Ishikawa (cell line): ENCODE measurements around the gene RAB11FIP5.

Experiments used
- EGR1 ChIP-seq: IDR thresholded peaks from 2 replicates; pipeline ENCODE4 v1.6.1; 2012
- EP300 ChIP-seq: IDR thresholded peaks from 2 replicates; pipeline ENCODE4 v1.6.1; 2012; ENCODE audit warnings: borderline replicate concordance
- FOXM1 ChIP-seq: IDR thresholded peaks from 2 replicates; pipeline ENCODE4 v1.6.1; 2012; ENCODE audit warnings: low read depth, borderline replicate concordance
- NFIC ChIP-seq: IDR thresholded peaks from 2 replicates; pipeline ENCODE4 v1.6.1; 2012
- TAF1 ChIP-seq: IDR thresholded peaks from 2 replicates; pipeline ENCODE4 v1.6.1; 2012; ENCODE audit warnings: low read depth, mild to moderate bottlenecking
- TF ChIP-seq, protein P1 (sequence below): IDR thresholded peaks from 2 replicates; pipeline ENCODE4 v1.6.1; 2012; ENCODE audit warnings: low read depth, mild to moderate bottlenecking
- TF ChIP-seq, protein P2 (sequence below): IDR thresholded peaks from 2 replicates; pipeline ENCODE4 v1.6.1; 2012
- TF ChIP-seq, protein P3 (sequence below): IDR thresholded peaks from 2 replicates; pipeline ENCODE4 v1.6.1; 2012

DNA sequence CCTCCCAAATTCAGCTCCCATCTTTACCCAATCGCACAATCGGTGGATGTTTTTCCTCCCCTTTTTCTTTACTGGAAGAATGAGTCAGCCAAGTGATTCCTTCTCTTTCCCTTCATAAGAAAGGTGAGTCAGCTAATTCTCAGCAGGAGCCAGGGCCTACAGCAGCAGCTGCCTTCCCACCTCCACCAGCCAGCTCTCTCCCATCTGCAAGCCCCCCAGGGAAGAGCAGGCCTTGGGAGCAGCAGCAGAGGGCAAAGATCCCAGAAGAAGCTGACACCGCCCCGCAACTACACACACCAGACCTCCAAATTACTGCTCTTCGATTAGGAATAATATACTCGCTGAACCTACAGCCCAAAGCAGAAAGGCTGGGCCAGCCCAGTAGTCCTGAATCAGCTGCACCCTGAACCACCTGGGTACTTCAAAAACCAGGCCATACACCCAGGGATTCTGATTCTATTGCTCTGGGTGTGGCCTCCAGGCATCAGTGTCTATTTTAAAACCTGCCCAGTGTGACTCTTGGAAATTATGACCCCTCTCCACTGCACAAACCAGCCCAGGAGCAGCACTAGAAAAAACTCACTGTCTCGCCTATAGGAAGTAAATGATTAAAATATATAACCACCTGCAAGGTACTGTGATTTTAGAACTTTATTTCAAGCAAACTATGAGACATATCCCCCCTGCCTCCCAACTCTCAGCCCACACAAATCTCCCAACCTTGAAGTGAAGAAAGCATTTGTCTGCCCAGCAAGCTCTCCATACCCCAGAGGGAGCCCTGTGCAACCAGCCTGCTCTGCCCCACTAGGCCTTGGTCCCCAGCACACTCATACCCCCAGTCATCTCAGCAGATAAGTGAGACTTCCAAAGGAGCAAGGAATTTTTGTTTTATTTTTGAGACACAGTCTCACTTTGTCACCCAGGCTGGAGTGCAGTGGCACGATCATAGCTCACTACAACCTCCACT is 48.6 kb downstream of the RAB11FIP5 start:
- TF ChIP-seq TAF1, result no peak
- TF ChIP-seq, protein P1, sequence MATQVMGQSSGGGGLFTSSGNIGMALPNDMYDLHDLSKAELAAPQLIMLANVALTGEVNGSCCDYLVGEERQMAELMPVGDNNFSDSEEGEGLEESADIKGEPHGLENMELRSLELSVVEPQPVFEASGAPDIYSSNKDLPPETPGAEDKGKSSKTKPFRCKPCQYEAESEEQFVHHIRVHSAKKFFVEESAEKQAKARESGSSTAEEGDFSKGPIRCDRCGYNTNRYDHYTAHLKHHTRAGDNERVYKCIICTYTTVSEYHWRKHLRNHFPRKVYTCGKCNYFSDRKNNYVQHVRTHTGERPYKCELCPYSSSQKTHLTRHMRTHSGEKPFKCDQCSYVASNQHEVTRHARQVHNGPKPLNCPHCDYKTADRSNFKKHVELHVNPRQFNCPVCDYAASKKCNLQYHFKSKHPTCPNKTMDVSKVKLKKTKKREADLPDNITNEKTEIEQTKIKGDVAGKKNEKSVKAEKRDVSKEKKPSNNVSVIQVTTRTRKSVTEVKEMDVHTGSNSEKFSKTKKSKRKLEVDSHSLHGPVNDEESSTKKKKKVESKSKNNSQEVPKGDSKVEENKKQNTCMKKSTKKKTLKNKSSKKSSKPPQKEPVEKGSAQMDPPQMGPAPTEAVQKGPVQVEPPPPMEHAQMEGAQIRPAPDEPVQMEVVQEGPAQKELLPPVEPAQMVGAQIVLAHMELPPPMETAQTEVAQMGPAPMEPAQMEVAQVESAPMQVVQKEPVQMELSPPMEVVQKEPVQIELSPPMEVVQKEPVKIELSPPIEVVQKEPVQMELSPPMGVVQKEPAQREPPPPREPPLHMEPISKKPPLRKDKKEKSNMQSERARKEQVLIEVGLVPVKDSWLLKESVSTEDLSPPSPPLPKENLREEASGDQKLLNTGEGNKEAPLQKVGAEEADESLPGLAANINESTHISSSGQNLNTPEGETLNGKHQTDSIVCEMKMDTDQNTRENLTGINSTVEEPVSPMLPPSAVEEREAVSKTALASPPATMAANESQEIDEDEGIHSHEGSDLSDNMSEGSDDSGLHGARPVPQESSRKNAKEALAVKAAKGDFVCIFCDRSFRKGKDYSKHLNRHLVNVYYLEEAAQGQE, result no peak
- TF ChIP-seq EGR1, result no peak
- TF ChIP-seq, protein P2, sequence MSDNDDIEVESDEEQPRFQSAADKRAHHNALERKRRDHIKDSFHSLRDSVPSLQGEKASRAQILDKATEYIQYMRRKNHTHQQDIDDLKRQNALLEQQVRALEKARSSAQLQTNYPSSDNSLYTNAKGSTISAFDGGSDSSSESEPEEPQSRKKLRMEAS, result no peak
- TF ChIP-seq, protein P3, sequence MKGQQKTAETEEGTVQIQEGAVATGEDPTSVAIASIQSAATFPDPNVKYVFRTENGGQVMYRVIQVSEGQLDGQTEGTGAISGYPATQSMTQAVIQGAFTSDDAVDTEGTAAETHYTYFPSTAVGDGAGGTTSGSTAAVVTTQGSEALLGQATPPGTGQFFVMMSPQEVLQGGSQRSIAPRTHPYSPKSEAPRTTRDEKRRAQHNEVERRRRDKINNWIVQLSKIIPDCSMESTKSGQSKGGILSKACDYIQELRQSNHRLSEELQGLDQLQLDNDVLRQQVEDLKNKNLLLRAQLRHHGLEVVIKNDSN, result no peak
- no peak for TF ChIP-seq EP300
- TF ChIP-seq NFIC, result no peak
- TF ChIP-seq FOXM1, result no peak
